Cerebellar cortex (tissue), 1 donor: Measurements from ENCODE around the gene CFAP77.

Experiments
- DNase-seq: peaks from one replicate; pipeline ENCODE4 v3.0.0-alpha.2; 2015; ENCODE audit warnings: low spot score

Gene CFAP77

DNA sequence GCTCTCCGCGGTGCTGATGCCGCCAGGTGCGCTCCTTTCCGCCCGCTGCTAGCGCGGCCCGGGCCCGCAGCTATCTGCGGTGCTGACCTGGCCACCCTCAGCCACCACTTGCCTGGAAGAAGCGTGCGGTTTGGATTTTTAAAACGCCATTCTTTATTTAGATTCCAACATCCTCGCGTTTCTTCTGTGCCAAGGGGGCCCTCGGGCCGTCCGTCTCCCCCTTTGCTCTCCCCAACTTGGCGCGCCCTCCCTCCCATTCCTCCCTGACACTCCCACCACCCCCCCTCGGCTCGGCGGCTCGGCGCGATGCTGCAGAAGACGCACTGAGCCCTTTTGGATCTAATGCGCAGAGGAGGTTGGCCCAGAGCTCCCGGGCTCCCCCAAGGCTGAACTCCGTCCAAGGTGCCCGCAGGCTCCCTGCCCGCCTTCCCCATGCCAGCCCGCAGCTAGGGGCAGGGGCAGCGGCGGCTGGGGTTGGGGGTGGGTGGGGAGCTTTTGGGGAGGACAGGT is 172.3 kb downstream of the CFAP77 start, which contains the start of gene BARHL1:
TSS of gene BARHL1 (plus strand) at position 331 of the 510 bp plus-strand sequence. CDS start 192 bp downstream, outside the sequence.
- peak; percentile 61 for DNase-seq

GRCh38 chr9:132582786-132583583 is 173.0 kb downstream of the CFAP77 start:
- peak; percentile 38 for DNase-seq

GRCh38 chr9:132583584-132584304 is 173.7 kb downstream of the CFAP77 start:
- peak; percentile 40 for DNase-seq

- peak; percentile 43 for DNase-seq
Observed at GRCh38 chr9:132584601-132585560, 174.9 kb downstream of the CFAP77 start.

DNA sequence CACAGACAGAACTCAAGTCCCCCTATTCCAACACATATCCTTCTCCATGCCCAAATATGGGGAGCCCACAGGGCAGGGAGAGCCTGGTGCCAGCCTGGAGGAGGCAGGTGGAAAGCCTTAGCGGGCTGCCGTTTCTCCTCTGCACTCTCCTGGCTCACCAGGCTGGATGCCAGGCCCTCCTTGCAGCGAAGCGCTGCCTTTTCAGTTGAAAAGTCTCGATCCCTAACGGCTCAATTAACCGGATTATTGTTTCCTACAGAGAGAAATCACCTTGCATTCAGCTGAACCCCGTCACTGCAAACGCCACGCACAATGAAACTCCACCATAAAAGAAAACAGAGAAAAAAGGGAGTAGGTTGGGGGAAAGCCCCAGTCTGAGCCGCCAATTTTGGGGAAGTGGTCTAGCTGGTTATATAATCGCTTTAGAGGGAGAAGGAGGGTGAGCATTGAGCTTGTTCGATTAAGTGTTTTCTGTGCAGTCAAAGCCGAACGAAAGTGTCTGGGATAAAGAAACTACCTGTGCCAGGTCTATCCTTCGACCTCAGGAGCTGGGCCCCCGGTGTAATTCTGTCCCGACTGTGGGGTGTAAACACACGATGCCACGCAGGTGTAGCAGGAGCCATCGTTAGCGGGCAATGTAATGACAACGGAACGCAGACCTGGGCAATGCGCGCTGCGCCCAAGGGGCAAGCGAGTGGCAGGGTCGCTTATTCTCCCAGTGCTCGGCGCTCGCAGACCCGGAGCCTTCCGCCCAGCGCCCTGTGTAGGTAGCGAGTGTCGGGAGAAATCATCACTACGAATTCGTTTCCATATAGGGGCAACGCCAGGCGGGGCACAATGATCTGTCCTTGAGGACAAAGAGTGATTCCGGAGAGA is 176.2 kb downstream of the CFAP77 start:
- DNase-seq = peak; percentile 55

- DNase-seq = no peak
Observed at GRCh38 chr9:132586830-132587591, 177.0 kb downstream of the CFAP77 start.

GRCh38 chr9:132587592-132587955 is 177.6 kb downstream of the CFAP77 start:
- DNase-seq = no peak

GRCh38 chr9:132588098-132588497 is 178.1 kb downstream of the CFAP77 start:
- peak; percentile 39 for DNase-seq

DNA sequence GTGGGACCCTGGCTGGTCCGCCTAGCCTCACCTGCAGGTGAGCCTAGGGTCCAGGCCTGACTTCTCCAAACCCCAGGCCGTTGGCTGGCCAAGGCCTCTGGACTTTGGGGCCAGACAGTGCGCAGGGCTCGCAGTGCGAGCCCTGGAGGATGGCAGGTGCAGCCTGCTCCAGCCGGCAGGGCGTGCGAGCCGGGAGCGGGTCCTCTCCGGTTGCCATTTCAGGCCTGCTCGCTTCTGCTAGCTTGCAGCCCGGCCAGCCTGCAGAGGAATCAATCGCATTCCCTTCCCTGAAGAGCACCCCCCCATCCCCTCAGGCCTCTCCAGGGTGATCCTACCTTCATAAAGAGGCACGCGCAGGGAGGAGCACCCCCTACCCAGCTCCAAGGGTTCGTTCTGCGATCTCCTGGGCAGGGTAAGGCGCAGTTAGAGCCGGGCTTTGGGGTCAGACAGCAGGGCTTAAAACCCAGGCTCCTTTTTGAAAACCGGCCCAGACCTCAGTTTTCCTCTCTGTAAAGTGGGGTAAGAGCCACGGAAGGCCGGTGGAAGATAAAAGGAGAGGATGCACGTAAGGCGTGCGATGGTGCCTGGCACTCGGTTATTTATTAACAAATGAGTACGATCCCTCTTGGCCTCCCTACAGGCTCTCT is 178.6 kb downstream of the CFAP77 start:
- peak; percentile 33 for DNase-seq

DNA sequence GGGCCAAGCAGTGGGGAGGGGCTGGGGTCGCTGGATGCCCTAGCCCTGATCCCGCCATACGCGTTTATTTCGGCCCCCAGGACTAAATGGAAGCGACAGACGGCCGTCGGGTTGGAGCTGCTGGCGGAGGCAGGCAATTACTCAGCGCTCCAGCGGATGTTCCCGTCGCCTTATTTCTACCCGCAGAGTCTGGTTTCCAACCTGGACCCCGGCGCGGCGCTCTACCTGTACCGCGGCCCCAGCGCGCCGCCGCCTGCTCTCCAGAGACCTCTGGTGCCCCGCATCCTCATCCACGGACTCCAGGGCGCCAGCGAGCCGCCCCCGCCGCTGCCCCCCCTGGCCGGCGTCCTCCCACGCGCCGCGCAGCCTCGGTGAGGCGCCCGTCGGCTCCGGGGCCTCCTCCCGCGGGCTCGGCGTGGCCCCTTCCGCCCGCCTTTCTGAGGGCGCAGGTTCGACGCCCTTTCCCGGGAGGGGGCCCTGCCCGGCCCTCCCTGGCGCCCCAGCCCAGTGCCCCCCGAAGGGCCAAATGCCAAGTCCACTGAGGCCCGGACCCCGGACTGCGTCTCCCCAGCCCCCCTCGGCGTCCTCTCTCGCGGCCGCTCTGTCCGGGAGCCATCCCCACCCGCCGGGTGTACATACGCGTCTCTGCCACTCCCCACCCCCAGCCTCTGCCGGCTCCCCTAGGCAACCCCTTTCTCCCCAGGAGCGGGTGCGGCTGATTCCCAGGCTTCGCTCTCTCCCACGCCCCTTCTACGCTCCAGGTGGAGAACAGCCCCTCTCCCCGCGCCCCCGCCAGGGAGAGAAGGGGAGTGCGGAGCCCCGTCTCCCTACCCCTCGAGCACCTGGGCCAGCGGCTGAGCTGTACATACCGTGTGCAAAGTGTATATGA is 179.4 kb downstream of the CFAP77 start:
- no peak for DNase-seq

DNA sequence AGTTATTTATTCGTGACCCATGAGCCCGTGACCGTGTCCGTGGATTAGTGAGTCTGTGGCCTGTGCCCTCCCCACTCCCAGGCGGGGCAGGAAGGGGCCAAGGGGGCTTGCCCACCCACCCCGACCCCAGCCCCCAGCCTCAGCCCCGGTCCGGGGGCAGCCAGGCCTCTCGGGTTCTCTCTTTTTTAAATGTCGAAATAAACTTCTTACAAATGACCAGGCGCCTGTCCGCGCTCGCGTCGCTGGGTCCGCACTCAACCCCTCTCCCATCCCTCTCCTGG is 180.0 kb downstream of the CFAP77 start:
- DNase-seq = no peak

GRCh38 chr9:132590318-132591182 is 180.5 kb downstream of the CFAP77 start:
- no peak for DNase-seq

GRCh38 chr9:132591244-132591643 is 181.2 kb downstream of the CFAP77 start:
- DNase-seq = no peak

GRCh38 chr9:132591751-132592314 is 181.8 kb downstream of the CFAP77 start:
- no peak for DNase-seq

DNA sequence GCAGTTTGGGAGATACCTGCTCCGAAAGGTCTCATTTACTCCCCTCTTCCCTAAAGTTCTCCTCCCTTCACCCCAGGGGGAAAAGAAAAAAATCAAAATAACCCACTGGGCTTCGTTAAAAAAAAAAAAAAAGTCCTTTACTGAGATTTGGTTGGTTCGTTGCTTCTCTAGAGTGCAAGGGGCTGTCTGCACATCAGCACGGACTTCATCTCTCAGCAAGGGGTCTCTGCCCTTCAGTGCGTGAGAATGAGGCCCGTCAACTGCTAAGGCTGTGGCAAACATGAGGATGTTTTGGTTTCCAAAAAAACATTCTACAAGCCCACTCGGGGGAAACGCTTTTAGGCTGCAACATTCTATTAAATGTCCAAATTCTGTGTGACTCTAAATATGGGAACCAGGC is 182.4 kb downstream of the CFAP77 start:
- no peak for DNase-seq

- DNase-seq = no peak
Observed at GRCh38 chr9:132594412-132594811, 184.4 kb downstream of the CFAP77 start.

DNA sequence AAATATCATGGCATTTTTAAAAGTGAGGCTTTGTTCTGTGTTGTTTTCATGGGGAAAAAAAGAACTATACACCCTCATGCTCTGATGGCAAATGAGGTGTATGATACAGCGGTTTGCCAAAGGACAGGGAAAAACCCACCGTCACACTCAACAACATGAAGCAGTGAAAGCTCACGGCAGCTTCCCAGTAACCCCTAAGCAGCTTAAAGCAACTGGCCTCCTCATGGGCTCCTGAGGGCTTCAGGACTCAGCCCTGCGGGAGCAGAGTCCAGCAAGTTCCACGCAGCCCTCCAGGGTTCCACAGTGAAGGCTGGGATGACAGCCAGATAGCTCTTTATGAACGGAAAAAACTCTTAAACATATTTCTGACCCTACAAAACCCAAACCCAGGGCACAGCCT is 185.3 kb downstream of the CFAP77 start:
- DNase-seq = no peak

- no peak for DNase-seq
Observed at GRCh38 chr9:132596200-132596599, 186.2 kb downstream of the CFAP77 start.
